ENCODE data around the gene LARGE1. TPM values are rescaled to one million over a fixed set of nuclear protein-coding genes. Genes with fewer than 3 reads are reported as not detected.

The LARGE1 gene
- total RNA-seq, 1 experiment from 2014 or later = 1.5 TPM

GRCh38 chr22:33680632-33681031 lies 239.6 kb downstream of the LARGE1 start:
- ChIA-PET CTCF (no interaction called here), POLR2A (no interaction called here), RAD21 (ENCODE audit: low non-redundant PET in 1 of 2, low total read pairs in 2 of 2, uncharacterized antibody in 2 of 2, unreplicated experiment in 2 of 2) (no interaction called here)
- Histone ChIP-seq H3K79me2 (ENCODE audit: insufficient read depth, low read length) (no peaks in the 10 kb centered on the region), H3K27ac (ENCODE audit: low read depth, low read length) (no peak overlapping the region), H3K9ac (ENCODE audit: low read length) (no peak overlapping the region), H3K9me2 (ENCODE audit: insufficient read depth) (no peaks in the 10 kb centered on the region), H4K20me1 (ENCODE audit: insufficient read depth) (no peaks in the 10 kb centered on the region), H3K36me3 (ENCODE audit: control insufficient read depth in 1 of 2, insufficient read depth in 2 of 2, low read length in 2 of 2) (no peaks in the 10 kb centered on the region), H3K4me3 (replicated peaks in 1 of 2; ENCODE audit: low read depth in 1 of 2, low read length in 2 of 2) (no peak overlapping the region), H2AFZ (ENCODE audit: low read depth, low read length, poor library complexity, severe bottlenecking) (no peak overlapping the region), H3K9me3 (ENCODE audit: control insufficient read depth in 1 of 2, insufficient read depth in 1 of 2, low read depth in 1 of 2, low read length in 2 of 2) (peaks cover 8 to 29% of the 10 kb centered on the region in 2 experiments; a peak in 2 of 4 replicates), H3K27me3 (ENCODE audit: insufficient read depth, low read length) (no peaks in the 10 kb centered on the region), H3K4me2 (ENCODE audit: low read length) (no peak overlapping the region), H3K4me1 (ENCODE audit: control insufficient read depth in 1 of 2, insufficient read depth in 2 of 2, low read length in 2 of 2) (no peaks in the 10 kb centered on the region)
- no peak for TF ChIP-seq MAX (IDR thresholded peaks at IDR 0.05)
- TF ChIP-seq ZNF274 (IDR thresholded peaks at IDR 0.05; ENCODE audit: low read depth, low read length) = no peak
- TF ChIP-seq POLR2A (IDR thresholded peaks at IDR 0.05; ENCODE audit: borderline replicate concordance, extremely low read depth, insufficient read depth, insufficient read length) = no peak
- TF ChIP-seq SRF (IDR thresholded peaks at IDR 0.05; ENCODE audit: low read depth) = no peak
- no peak for TF ChIP-seq FOSL1 (IDR thresholded peaks at IDR 0.05; ENCODE audit: low read depth)
- TF ChIP-seq EGR1 (IDR thresholded peaks at IDR 0.05; ENCODE audit: low read depth) = no peak
- no peak for TF ChIP-seq RAD21 (IDR thresholded peaks at IDR 0.05; ENCODE audit: low read depth)
- TF ChIP-seq JUND (IDR thresholded peaks at IDR 0.05) = no peak
- TF ChIP-seq YY1 (IDR thresholded peaks at IDR 0.05; ENCODE audit: extremely low read depth, insufficient replicate concordance, low read depth, low read length) = no peak
- no peak for TF ChIP-seq TCF7L2 (IDR thresholded peaks at IDR 0.05; ENCODE audit: borderline replicate concordance, extremely low read depth, insufficient read depth, insufficient read length)
- TF ChIP-seq SIN3A (IDR thresholded peaks at IDR 0.05; ENCODE audit: low read depth) = no peak
- no peak for TF ChIP-seq ELF1 (IDR thresholded peaks at IDR 0.05; ENCODE audit: borderline replicate concordance, low read depth)
- TF ChIP-seq REST (IDR thresholded peaks at IDR 0.05; ENCODE audit: low read depth) = no peak
- no peak for TF ChIP-seq EZH2 (IDR thresholded peaks at IDR 0.05)
- TF ChIP-seq EZH2phosphoT487 (IDR thresholded peaks at IDR 0.05; ENCODE audit: borderline replicate concordance) = no peak
- TF ChIP-seq POLR2AphosphoS5 (IDR thresholded peaks at IDR 0.05; ENCODE audit: low read depth, low read length) = no peak
- ATAC-seq (no peak), DNase-seq (ENCODE audit: low read depth, low spot score) (no peak)
- intact Hi-C loops (cut with micrococcal nuclease) = no loop called here
- BruUV-seq (replicated peaks) = no TSS peak
